ENCODE results near the gene HDGF.

- TF ChIP-seq CTCF (IDR thresholded peaks at IDR 0.05) (no peak), POLR2A (IDR thresholded peaks at IDR 0.05) (no peak)
Observed at GRCh38 chr1:156698995-156699394, 52.5 kb downstream of the HDGF start.
